Femur (tissue), 1 donor: ENCODE measurements around the gene ZNF57.
"Not testable (repeated sequence)": the region's sequence is repeated elsewhere in the genome, so short reads cannot be mapped to it uniquely, and the experiment has no call there.

Experiments
- DNase-seq: peaks from one replicate; pipeline ENCODE4 v3.0.0-alpha.2; 2017

The ZNF57 gene

DNA sequence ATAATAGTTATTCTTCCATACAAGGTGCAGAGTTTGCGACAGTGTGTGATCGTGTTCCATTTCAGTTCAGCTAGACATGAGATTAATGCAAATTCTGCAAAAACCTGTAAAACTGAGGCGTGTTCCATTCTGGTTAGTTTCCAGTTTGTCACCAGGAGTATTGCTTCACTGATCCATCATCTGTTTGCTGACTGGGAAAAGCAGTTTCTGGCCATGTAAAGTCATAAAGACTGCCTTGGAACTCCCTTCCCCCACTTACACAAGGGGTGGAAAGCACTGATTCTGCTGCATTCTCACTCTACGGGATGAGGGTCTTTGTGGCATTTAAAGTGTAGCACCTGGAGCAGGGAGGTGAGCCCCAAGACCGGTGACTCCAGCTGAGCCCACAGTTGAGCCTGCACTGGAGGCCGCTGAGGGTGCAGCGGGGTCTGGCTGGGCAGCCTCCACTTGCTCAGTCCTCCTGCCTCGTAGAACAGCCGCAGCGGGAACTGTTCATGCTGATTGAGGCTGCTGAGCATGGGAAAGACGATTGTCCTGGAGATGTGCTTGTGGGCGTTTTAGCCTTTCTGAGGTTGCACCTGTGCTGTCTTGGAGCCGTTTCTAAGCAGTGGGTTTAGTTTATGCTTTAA, 2.0 kb downstream of the ZNF57 start:
- no peak for DNase-seq

DNA sequence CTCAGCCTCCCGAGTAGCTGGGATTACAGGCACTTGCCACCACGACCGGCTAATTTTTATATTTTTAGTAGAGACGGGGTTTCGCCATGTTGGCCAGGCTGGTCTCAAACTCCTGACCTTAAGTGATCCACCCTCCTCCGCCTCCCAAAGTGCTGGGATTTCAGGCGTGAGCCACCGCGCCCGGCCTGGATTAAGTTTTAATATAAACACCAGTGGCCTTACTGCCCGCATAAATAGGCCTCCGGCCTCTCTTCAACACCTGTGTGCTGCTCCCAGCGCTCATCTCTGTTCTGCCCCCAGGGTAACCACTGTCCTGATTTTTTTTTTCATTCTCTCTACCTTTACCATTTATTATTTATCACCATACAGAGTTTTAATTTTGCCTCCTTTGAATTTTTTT, 2.6 kb downstream of the ZNF57 start:
- not testable (repeated sequence) for DNase-seq

DNA sequence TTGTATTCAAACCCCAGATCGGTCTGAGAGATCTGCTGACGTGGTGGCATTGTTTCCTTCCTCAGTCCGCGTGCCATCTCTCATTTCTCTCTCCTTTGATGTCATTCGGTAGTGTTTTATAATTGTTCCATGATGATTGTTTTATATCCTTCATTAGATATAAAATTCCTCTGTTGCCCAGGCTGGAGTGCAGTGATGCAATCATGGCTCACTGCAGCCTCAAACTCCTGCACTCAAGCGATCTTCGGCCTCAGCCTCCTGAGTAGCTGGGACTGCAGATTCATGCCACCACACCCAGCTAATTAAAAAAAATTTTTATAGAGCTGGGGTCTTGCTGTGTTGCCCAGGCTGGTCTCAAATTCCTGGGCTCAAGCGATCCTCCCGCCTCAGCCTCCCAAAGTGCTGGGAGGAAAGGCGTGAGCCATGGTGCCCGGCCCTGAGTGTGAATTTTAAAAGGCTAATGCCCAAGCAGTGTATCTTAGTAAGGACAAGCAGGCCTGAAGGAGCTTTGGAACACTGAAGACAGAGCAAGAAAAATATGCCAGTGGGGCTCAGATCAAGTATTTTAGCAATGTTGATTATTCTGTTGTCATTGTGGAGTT, 5.3 kb downstream of the ZNF57 start:
- DNase-seq = no peak

DNA sequence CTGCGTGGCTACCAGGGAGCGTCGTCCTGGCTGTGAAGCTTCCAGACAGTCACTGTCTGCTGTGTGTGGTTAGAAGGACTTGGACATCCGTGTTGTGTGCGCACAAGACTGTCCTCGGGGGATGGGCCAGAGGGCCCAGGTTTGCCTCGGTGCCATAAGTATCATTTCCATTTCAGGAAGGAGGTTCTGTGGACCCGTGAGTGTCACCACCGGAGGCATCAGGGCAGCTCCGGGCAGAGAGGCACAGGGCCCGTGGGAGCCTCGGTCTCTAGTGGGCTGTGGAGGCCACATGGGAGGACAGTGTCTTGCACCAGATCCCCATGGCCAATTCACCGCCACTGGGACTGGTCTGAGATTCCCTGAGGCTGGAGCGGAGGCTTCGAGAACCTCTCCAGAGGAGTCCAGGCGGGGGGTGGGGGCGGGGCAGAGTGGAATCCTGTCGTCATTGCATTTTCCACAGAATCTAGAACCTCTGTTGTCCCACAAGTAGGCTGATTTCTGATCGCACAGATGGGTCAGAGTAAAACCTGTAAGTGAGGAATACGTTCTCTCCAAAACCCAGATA, 6.0 kb downstream of the ZNF57 start:
- DNase-seq = no peak

DNA sequence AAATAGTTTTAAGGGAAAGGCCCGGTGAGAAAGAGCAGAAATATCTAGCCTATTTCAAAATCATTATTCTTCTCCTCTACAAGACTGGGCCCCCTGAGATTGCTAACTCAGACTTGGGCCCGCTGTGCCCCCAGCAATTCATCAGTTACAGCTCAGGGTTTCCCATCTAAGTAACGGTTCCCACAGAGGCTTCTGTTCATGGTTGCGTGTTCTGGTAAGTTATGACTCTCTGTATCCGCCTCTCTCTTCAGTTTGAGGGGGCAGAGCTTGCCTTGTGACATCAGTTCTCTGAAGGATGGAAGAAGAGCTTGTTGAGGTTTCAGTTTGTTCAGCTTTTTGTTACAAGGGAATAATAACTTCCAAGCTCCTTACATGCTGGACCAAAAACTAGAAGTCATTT, 11.6 kb downstream of the ZNF57 start:
- no peak for DNase-seq

DNA sequence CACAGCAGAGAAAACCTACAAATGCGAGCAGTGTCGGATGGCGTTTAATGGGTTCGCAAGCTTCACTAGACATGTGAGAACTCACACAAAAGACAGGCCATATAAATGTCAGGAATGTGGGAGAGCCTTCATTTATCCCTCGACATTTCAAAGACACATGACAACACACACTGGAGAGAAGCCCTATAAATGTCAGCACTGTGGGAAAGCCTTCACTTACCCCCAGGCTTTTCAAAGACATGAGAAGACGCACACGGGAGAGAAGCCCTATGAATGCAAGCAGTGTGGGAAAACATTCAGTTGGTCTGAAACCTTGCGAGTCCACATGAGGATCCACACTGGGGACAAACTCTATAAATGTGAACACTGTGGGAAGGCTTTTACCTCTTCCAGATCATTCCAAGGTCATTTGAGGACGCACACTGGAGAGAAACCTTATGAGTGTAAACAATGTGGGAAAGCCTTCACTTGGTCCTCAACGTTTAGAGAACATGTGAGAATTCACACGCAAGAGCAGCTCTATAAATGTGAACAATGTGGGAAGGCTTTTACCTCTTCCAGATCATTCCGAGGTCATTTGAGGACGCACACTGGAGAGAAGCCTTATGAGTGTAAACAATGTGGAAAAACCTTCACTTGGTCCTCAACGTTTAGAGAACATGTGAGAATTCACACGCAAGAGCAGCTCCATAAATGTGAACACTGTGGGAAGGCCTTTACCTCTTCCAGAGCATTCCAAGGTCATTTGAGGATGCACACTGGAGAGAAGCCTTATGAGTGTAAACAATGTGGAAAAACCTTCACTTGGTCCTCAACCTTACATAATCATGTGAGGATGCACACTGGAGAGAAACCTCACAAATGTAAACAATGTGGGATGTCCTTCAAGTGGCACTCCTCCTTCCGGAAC, 16.8 kb downstream of the ZNF57 start:
- DNase-seq = no peak

DNA sequence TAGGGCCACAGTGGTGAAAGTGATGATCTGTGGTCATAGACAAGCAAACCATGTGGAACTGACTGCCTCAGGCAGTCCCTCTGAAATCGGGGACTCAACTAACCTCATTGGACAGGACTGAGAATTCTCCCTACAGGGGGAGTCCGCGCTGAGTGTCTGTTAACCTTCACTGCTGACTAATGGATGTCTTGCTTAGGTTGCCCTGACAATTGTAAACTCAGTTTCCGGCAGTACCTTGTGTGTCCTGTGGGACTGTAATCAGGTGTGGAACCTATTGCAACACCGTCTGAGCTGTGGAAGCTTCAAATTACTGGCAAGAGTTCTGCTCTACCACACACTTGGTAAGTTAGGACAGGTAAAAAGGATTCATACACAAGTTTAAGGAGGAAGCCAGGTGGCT, 22.3 kb downstream of the ZNF57 start:
- DNase-seq = no peak

DNA sequence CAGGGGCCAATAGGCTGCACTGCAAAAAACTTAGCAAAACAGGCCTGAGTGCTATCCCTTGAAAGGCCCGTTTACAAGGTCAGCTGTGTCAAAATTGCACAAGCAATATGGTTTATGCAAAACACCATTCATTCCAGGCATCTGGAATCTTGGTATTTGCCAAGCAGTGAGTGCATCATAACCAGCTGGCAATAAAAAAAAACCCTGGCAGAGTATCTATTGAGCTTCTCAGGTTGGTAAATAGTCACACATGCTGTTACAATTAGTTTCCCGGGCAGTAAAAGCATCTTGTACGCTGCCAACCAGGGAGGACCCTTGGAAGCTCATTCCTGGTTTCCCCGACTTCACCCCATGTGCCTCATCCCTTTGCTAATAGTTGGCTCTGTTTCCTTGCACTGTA, 22.8 kb downstream of the ZNF57 start:
- DNase-seq = no peak

DNA sequence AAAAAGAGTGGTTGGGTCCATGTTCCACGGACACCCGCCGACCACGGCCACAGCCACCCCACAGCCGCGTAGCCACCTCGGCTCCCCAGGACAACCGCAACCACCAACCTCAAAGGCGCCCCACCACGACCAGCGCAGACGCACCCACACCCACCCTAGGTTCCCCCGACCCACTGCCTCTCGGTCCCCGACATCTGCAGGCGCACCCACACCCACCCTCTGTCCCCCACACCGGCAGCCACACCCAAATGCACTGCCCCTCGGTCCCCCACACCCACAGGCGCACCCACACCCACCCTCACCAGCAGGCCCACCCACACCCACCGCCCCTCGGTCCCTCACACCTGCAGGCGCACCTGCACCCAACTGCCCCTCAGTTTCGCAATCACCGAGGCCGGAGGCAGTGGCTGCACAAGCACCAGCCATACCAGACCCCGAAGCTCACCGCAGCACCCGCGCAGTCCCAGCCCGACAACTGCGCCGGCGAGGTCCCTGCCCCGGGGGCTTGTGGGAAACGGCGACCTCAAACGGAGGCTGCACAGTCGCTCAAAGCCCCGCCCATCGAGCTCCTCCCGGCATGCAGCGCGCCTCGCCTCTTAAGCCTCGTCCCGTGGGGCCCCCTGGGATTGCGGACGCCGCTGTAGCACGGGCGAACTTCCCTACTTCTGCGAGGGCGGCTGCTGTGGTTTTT, 25.8 kb downstream of the ZNF57 start:
- no peak for DNase-seq

DNA sequence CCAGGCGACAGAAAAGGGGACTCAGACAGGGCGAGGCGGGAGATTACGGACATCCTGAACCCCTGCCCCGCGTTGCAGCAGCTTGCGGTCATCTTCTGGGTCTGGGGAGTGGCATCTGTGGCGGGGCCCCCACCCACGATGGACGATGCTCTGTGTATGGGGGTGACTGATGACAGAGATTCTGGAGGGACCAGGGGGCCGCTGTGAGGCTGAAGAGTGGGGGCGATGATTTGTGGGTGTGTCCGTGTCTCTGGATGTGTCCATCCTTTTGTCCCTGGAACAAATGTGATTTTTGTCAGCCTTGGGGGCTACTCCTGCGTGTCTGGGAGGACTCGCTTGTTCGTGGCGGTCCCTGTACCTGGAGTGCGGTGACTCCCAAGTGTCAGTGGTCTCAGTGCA, 26.3 kb downstream of the ZNF57 start:
- no peak for DNase-seq

DNA sequence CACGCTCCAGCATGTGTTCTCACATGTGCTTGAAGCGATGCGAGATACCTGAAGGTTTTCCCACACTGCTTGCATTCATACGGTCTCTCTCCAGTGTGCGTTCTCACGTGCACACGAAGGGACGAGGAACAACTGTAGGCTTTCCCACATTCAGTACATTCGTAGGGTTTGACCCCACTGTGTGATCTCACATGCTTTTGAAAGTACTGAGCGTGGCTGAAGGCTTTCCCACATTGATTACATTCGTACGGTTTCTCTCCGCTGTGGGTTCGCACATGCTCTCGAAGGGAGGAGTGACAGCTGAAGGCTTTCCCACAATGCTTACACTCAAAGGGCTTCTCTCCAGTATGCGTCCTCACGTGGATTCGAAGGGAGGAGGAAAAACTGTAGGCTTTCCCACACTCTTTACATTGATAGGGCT, 32.8 kb downstream of the ZNF57 start:
- no peak for DNase-seq

DNA sequence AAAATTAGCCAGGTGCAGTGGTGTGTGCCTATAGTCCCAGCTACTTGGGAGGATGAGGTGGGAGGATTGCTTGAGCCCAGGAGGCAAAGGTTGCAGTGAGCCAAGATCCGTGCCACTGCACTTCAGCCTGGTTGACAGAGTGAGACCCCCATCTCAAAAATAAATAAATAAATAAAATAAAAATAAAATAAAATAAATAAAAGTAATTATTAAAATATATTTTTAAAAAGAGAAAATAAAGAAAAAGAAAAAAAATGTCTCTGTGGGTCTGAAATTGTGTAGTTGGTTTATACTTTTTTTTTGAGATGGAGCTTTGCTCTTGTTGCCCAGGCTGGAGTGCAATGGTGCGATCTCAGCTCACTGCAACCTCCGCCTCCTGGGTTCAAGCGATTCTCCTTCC, 35.1 kb downstream of the ZNF57 start:
- not testable (repeated sequence) for DNase-seq

DNA sequence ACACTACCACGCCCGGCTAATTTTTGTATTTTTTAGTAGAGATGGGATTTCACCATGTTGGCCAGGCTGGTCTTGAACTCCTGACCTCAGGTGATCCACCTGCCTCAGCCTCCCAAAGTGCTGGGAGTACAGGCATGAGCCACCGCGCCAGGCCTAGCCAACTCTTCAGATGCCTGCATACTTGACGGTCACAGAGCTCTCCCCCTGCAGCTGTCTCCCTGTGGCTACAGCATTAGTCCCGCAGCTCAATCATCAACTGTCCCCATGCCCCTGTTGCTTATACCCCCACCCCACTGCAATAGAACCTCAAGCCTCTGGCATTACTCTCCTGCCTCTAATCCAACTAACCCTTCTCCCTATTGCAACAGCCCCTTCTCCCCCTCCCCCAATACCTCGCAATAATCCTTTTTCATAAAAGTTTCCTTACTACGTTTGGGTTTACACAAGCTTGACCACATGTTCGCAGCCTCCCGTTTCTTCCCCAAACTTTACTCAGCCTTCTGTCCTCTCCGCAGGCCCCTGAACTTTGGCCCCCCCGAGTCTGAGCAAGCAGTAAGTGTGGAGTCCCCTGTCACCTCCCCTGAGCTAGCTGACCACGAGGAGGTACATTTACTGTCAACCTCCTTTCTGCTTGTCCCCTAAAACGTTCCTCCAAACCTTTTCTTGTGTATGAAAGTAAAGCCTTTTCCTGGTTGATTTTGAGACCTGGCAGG, 42.4 kb downstream of the ZNF57 start:
- no peak for DNase-seq

DNA sequence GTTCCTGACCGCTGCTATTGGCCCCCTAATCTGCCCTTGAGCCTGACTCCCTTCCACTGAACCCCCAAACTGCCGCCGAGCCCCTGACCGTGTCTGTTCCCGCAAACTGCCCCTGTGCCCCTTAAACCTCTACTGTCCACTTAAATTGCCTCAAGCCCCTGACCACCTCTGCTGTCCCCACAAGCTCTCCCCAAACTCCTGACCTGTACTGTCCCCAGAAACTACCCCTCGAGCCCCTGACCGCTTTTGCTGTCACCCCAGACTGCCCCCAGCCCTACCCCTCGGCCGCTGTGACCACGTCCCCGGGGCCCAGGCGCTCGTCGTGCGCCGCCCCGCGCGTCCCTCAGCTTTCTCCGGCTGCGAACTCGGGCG, 43.7 kb downstream of the ZNF57 start:
- DNase-seq = no peak

DNA sequence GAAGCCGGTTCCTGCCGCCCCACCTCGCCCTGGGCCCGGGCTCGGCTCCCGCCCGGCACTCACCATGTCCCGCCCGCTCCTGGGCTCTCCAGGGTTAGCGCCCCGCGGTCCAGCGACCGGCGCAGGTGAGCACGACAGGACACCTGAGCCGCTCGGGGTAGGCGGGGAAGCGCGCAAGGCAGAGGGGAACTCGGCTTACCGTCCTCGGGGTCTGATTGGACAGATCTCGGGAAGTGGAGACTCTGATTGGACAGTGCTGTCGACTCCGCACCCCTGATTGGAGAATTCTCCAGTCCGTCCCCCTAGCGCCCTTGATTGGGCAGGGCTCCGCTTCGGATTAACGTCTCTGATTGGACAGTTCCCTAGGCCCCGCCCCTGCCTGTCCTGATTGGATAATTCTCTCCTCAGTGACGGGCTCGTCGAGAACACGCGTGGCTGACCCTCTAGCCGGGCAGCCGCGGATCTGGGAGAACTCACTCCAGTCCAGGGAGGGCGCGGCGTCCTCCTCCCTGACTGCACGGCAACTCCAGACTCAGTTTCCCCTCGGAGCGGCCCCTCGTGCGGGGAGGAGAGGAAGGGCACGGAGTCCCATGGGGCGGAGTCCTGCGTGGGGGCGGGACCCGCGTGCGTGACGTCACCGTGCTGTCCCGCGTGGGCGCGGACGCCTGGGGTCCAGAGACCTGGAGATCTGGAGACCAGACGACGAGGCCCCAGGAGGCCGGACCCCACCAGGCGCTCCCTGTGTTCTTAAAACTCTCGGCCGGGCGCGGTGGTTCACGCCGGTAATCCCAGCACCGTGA, 44.2 kb downstream of the ZNF57 start, which contains the start of gene ZNF77:
TSS of gene ZNF77 (minus strand) at position 197 of the 800 bp plus-strand sequence. CDS start at position 66, 131 bp downstream.
- peak; percentile 99 for DNase-seq

DNA sequence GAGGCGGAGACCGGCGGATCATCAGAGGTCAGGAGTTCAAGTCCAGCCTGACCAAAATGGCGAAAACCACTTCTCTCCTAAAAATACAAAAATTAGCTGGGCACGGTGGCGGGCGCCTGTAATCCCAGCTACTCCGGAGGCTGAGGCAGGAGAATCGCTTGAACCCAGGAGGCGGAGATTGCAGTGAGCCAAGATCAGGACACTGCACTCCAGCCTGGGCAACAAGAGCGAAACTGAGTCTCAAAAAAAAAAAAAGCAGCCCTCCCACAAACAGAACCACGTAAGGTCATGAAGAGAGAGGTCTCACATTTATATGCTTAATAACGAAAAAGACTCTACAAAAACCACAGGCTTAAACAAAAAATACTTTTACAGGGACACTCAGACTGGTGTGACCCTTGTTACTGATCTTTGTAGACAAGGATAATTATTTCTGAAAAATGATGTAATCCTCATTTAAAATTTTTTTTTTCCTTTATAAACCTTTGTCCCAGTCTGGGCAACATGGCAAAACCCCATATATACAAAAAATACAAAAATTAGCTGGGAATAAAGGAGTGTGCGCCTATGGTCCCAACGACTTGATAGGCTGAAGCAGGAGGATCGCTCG, 45.0 kb downstream of the ZNF57 start:
- DNase-seq = no peak

DNA sequence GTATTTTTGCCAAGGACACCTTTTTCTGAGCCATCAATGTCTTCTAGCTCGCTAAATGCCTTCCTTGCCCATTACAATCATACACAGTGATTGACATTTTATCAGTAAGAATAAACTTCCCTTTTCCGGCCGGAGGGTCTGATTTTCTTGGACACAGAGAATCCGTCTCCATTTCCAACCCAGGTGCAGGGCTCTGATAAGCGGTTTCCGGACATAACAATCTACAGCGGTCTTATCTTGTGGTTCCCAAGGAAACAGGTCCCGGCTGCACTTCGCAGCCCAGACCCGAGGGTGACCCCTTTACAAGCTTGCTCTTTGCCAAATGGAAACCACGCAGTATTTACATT, 49.2 kb downstream of the ZNF57 start:
- no peak for DNase-seq

DNA sequence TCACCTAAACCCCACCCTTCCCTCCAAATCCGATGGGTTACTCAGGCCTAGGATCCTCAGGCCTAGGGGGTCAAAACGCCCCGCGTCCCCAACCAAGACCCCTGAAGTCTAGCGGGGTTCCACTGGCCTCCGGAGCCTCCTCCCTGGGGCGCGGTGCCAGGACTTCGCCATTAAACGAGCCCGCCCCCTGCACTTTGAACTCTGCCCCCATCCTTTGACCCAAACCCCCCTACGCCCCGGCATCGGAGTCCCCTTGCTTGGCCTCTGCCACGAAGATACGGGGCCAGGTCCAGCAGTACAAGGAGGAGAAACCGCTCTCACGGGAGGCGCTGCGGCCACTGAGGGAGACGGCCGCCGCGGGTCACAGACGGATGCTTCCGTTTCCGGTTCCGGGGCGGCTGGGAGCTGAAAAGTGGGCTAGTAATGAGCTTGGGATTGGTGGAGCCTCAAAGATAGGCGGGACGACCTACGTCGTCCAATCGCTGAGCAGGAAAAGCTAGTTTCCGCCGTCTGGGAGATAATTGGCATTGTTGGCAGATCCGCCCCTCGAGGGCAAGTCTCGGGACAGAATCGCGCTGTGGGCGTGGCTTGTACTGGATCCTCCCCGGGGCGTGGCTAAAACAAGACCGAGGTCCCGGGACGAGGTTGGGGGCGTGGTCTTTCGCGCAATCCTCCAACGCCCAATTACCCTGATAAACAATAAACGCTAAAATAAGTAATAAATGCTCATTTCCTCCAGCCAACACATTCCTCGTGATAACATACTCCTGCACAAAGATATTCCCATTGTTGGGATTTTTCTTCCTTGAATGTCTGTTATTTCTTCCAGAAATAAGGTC, 49.8 kb downstream of the ZNF57 start:
- DNase-seq = peak; percentile 100

DNA sequence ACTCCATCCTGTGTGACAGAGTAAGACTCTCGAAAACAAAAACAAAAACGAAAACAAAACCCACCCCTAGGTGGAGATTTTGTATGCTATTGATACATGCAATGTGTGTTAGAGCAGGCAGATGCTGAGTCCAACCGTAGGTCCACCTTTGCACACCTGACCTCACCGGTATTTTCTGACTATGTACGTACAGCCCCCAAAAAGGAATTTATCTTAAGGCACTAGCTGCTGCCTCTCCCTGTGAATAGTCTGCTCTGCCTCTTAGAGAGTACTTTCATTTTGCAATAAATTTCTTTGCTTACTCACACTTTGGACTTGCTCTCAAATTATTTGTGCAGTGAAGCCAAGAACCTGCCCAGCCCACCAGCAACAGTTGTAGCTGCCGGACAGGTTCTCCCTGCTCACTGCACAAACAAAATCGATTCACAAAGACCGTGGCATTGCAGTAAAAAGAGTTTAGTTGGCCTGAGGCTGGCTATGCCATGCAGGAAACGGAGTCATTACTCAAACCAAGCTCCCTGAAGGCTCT, 52.3 kb downstream of the ZNF57 start:
- no peak for DNase-seq

DNA sequence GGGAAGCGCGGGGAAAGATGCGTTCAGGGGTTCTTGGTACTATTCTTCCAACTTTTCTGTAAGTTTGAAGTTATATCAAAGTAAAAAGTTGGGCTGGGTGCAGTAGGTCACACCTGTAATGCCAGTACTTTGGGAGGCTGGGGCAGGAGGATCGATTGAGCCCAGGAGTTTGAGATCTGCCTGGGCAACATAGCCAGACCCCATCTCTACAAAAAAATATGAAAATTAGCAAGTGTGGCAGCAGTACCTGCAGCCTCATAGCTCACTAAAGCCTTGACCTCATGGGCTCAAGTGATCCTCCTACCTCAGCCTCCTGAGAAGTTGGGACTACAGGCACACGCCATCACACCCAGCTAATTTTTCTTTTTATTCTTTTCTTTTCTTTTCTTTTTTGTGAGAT, 56.4 kb downstream of the ZNF57 start:
- DNase-seq = no peak
